D341Med (cell line): ENCODE data around the gene APCDD1L.
"Not testable (repeated sequence)": the region's sequence is repeated elsewhere in the genome, so short reads cannot be mapped to it uniquely, and the experiment has no call there.

Source experiments
- DNase-seq: peaks from one replicate; pipeline ENCODE4 v3.0.0; 2012; ENCODE audit warnings: low spot score

The APCDD1L gene

DNA sequence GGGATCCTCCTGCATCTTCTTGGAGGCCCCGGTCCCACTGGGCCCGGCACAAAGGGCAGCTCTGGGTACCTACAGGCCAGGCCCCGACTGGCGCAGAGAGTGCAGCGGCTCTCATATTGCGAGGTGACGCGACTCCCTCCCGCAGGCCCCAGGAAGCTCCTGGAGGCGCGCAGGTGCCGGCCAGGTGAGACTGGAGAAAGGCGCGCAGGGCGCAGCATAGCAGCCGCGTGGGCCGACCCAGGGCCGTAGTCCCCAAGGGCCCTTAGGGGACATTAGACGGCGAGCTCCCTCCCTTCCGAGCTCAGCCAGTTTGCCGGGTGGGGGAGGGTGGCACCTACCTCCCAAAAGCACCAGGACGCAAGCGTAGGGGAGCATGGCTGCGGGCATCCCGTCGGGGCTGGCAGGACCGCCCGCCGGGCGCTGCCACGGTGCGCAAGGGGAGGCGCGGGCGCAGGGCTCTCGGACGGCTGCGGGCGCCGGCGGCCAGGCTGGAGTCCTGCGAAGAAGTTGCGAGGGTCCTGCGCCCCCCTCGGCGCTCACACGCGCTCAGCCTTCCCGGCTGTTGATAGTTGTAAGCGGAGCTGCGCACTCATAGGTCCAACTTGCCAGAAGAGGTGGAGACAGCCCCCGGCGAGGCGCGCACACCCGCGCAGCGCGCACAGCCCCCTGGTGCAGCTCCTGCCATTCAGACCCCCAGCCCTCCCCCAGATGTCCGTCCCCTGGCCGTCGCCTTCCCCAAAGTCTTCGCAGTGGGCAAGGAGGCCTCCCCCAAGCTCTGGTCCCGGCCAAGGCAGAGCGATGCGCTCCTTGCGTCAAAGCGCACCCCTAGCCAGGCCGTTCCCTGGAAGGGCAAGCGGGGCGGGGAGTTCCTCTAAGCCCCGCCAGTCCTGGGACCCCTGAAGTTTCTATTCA, 622 bp downstream of the APCDD1L start:
- no peak for DNase-seq

DNA sequence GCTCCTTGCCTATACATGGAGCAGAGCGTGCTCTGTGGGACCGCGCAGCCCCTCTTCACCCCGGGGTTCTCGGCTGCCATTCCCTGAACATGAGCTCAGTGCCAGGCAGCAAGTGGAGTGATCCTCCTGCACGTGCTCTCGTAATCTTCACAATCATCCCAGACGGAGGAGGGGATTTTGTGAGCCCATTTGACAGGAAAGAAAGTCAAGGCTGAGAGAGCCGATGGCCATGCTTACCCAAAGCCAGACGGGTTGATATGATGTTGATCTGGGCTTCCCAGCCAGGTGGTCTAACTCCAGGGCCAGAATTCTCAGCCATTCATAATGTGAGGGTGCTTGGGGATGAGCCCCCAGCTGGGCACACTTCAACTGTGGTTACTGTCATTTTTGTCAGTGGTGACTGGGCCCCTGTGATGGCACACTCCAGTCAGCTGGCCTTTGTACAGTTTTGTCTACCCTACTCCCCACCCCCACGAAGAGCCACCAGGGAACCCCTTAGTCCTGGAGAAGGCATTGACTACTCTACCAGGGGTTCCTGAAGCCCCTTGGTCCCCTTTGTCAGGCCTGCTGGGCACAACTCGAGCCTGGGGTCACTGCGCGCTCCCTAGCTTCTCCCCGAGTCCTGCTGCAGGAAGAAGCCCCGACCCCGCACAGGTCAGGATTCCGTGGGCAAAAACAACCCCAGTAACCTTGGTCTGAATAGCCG, 1.5 kb downstream of the APCDD1L start:
- DNase-seq = no peak

DNA sequence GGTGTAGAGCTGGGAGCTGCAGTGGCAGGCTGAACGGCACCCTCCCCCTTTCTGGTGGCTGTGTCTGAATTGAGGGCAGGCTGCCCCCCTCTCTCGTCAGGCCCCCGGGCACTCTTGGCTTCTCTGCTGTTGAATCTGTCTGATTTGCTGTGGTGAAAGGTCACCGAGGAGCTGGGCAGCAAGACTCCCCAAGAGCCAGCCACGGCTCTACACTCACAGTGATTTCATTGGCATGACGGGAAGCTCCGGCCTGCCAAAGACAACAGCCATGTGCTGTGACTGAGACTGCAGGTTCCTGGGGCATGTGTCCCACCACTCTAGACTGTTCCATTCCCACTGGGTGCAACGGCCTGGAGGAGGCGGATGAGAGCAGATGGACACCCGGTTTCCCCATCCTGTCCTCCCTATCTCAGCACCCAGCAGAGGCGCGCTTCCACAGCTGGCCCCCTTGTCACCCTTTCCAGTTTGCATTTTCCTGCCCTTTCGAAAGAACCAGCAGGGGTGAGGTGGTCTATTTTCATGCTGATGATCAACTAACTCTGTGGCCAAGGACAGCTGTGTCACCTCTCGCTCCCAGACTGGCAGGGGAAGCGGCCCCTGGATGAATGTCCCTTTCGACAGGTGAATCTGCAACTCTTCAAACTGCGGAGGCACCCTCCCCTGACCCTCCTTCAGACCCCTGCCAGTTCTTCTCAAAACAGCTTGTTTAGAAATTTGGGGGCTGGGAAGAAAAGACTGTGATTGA, 2.2 kb downstream of the APCDD1L start:
- no peak for DNase-seq

DNA sequence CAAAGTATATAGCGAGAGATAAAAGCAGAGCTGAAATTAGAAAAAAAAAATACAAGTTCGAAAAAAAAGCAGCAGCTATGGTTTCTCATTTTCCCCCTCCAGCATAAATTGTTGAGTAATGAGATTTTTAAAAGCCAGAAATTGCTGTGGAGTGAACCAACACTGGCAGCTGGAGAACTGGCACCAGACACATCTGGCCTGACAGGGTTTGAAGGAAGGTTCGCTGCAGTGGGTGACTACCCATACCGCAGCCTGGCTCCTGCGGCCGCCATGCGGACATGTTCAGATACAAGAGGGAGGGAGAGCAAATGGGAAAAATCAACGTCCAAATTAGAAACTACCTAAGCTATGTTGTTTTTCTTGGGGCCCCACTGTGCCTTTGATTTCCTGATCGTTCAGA, 3.3 kb downstream of the APCDD1L start:
- no peak for DNase-seq

DNA sequence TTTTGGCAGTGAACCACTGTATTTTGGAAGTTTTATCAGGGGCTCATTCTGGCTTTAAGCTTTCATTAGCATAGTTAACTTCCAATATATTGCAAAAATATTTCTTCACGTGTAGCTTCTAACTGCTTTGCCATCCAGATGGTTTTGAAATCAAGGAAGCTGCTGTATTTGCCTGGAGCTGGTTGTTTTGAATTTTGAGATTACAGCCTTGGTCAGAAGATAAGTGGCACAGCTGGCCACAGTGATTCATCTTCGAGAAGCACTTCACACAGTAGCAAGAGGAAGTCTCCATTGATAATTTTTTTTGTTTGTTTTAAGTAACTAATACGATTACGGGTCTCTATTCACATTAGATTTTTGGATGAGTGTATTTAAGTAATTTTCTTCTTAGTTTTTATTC, 3.8 kb downstream of the APCDD1L start:
- no peak for DNase-seq

DNA sequence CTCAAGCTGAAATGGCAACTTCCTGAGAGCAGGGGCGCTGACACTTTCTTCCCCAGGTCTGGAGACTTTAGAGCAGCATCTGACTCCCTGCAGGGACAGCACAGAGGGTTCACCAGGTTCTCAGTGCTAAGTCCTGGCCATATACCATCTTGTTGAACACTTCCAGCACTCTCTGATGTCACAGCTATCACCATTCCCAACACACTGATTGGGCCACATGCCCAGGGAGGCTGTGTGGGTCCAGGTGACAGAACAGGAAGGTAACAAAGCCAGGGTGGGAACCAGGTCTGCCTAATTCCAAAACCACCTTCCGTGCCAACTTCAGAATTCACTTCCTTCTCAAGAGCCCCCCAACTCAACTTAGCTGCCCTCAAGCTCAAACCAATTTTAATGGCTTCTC, 4.3 kb downstream of the APCDD1L start:
- no peak for DNase-seq

DNA sequence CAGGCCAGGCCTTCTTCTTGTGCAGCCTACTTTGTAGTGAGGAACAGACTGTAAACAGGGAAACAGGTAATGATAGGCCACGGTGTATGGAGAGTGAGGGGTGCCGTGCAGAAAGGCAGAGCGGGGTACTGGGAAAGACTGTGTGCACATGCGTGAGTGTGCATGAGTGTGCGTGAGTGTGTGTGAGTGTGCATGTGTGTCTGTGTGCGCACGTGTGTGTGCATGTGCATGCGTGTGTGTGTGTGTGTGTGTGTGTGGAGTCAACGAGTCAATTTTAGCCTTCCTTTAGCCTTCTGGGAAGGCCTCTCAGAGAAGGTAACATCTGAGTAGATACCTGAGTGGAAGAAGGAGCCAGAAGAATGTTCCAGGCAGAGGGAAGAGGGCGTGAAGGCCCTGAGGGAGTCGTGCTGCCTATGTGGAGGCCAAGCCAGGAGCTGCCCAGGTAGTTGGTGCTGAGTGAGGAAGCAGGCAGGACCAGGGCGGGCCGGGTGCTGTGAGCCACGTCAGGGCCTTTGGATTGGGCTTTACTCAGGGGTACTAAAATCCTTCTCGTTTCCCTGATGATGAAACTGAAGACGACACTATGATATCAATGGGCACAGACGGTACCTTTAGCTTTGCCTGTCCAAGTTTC, 6.3 kb downstream of the APCDD1L start:
- DNase-seq = no peak

DNA sequence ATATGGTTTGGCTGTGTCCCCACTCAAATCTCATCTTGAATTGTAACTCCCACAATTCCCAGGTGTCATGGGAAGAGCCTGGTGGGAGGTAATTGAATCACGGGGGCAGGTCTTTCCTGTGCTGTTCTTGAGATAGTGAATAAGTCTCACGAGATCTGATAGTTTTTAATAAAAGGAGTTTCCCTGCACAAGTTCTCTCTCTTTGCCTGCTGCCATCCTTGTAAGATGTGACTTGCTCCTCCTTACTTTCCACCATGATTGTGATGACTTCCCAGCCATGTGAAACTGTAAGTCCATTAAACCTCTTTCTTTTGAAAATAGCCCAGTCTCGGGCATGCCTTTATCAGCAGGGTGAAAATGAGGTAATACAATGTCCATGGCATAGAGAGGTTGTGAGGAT, 8.2 kb downstream of the APCDD1L start:
- not testable (repeated sequence) for DNase-seq

DNA sequence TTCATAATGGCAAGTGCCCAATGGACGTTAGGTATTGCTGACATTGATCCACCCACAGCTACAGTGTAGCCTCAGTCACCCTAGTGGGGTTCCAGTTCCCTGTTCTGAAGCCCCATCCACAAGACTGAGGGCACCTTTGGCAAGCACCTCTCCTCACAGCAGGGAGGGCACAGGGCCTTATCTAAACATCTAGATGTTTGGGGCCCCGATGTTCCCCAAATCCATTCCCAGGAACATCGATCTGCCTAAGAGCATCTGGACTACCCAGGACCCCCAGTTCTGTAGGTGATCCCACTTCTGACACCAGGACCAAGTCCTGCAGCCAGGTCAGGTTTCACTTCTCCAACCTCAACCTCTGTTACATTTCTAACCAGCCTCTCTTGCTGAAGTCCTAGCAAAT, 10.6 kb downstream of the APCDD1L start:
- no peak for DNase-seq

DNA sequence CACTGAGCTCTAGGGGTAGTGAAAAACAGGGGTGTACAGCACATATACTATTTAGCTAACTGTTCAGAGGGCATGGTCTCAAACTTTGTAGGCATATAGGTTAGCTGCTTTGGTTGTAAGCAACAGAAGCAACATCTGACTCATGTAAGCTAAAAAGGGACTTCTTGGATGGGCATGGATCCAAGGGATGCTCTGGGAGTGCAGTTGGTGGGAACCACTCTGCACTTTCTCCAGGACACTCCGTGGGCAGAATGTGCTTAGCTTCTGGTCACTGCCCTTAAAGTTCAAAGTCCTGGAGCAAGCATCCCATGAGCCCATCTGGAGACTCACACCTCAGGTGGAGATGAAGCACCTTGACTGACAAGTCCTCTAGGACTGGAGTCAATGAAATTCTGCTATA, 11.5 kb downstream of the APCDD1L start:
- no peak for DNase-seq

DNA sequence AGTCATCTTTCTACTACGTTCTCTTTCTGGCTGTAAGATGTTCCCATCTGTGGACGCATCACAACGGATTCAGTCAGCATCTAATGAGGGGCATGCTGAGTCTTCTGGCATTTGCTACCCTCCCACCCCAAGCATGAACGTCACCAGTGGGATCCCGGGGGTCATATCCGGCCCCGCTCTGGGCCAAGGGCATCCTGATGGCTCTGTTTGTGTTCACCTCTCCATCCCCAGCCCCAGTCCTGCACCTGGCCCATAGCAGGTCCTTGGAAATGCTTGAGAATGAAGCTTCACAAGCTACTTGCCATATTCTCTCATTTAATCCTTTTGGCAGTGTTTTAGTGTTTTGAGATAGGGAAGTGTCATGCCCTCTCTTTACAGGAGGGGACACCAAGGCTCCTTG, 14.9 kb downstream of the APCDD1L start:
- no peak for DNase-seq

DNA sequence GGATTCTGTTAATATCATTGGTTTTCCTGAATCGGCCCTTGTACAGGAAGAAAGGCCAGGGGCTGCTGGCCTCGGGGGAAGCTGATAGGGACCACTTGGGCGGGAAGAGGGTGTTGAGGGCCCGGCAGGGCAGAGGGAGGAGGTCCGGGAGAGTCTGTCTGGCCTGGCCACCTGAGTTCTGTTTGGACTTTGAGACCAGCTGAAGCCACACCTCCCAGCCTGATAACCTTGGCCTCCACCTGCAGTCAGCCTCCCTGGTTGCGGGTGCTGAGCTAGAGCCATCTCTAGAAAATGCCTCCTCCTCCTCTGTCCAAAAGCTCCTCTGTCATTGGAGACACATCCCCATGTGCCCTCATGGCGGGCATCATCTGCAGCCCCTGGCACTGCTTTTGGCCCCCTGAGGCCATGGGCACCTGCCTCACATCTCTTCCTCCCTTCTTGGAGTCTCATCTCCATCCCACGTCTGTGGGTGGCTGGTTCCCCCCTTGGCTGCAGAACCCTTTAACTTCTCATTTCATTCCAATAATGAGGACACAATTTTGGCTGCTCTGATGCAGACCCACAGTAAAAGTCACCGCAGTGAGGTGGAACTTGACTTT, 16.6 kb downstream of the APCDD1L start:
- DNase-seq = no peak

DNA sequence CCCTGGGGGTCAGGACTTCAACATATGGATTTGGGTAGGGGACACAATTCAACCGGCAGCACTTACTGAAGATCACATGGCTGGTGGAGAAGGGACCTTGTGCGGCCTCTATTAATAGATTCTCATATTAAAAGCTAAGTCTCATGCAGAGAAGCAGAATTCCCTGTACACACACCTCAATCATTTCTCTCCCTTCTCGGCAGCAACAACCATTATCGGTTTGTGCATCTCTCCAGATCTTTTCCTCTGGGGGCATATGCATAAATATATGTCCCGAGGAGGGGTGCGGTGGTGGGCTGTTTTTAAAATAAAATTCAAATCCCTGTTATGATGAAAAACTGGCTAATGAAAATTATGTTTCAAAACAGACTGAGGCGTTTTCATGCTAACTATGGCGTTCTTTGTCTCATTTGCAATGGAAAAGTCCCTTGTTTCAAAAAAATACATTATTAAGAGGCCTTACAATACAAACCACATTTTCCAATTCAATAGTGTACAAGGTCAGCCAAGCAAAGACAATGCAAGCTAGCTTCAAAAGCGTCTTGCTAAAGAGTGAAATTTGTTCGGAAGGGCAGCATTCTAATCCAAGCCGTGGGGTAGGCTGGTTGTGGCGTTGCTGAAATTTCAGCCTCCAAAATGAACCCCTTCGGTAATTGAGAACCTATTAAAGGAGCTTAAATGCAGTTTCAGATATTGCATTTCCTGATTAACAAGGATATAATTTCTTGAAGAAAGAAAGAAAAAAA, 17.3 kb downstream of the APCDD1L start:
- DNase-seq = no peak

DNA sequence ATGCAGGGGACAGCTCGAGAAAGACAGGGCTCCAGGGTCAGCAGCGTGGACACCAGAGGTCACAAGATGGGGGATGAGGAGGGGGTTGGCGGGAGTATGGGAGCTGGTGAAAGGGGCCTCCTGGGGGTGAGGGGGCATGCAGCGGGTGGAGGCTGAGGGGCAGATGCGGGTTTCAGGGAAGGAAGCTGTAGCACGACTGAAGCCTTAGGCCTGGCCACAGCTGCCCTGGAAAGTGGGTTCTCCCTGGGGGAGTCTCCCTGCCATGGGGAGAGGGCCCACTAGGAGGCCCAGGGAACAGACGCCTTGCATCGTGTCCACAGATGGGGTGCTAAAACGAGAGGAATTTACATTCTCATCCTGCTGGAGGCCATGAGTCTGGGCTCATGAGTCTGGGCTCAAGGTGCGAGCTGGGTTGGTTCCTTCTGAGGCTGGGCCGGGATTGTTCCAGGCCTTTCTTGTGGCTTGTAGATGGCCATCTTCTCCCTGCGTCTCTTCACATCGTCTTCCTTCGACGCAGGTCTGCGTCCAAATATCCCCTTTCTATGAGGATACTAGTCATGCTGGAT, 18.0 kb downstream of the APCDD1L start:
- DNase-seq = no peak

DNA sequence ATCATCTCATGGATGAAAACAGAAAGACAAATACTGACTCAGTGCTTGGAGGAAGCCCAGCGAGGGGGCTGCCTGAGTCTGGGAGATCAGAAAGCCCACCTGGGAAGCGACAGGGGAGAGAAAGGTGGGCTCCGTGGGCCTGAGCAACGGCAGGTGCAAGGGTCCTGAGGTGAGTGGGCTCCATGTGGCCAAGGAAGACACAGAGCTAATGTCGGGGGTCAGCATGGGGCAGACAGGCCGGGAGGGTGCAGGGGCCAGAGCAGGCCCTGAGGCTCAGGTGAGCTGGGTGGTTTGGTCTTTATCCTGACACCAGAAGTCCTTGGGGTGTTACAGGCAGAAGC, 18.8 kb downstream of the APCDD1L start:
- no peak for DNase-seq

DNA sequence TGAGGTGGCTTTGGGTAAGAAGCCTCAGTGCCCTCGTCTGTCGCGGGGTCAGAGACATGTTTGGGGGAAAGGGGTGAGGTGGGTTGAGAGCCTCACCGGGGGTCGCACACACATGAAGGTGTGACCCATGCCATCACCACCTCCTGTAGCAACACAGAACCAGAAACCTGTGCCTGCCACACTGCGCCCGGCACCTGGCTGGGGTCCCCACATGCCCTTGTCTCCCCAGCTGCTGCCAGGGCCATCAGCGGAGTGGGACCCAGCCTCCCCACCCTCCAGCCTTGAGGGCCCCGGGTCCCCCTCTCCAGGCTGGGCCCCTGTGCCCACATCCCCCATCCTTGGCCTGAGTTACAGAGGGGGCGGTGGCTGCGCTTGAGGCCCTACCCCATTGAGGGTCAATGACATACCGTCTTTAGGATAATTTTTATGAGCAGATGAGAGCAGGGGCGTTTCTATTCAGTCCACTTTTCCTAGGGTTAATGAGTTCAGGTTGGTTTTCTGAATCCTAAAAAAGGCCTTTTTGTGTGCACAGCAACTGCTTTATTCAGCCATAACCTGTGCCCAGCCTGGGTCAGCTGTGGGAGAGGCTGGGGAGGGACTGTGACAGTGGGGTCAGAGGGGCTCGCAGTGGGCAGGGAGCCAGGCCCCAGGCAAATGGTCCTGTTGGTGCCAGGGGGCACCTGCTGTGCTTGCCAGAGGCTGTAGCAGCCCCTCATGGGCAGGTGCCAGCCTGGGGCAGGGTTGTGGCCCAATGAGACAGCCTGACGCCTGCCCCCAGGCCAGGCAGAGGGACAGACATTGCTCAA, 19.4 kb downstream of the APCDD1L start:
- no peak for DNase-seq

DNA sequence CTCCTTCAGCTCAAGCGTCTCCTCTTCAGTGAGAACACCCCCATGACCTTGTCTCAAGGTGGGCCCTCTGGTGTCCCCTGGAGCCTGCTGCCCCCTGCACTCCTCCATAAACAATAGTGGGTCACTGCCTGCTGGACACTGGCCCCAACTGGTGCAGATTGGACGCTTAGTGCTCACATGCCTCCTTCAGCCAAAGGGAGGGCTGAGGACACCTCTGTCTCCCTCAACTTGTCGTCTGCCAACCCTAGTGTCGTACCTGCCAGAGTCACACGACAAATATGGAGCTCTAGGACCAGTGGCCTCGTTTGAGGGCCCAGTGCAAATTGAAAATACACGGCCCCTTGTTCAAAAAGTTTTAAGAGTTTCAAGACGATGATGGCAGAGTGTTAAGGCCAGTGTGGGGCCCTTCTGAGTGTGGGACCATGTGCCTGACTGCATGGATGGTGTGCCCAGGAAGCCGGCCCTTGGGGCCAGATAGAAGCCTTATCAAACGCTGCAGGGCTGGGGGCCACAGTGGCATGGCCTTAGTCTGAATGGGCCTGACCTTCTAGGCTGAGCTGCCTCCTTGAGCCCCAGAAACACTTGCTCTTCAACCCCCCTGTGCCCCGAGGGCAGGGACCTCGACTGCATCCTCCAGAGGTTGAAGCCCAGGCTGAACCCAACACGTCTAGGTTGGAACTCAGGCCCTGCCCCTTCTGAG, 20.1 kb downstream of the APCDD1L start:
- no peak for DNase-seq

DNA sequence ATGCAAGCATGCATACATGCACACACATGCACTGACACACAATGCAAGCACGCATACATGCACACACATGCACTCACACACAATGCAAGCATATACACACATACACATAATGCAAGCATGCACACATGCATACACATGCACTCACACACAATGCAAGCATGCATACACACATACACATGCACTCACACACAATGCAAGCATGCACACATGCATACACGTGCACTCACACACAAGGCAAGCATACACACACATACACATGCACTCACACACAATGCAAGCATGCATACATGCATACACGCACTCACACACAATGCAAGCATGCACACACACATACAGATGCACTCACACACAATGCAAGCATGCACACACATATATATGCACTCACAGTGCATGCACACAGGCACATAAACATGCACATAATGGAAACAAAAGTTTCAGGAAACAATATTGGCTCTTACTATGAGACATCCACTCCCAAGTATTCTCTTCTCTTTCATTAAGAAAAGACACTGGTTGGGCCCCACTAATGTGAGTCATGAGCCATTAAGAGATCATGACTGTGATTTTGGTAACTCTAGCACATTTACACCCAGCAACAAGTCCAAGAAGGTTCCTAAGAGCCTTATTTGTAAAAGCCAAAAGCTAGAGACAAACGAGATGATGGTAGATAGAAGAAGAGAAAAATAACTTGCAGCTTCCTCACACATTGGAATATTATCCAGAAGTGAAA, 22.2 kb downstream of the APCDD1L start:
- DNase-seq = no peak
